Activated T-cell treated with anti-CD3 and anti-CD28 coated beads, Interleukin-2, amount 50 U/mL, for 72 hours (primary cell): ENCODE measurements around the gene RASGRF1. TPM values are rescaled to one million over a fixed set of nuclear protein-coding genes. Genes with fewer than 3 reads are reported as not detected.
"Not testable (repeated sequence)": the region's sequence is repeated elsewhere in the genome, so short reads cannot be mapped to it uniquely, and the experiment has no call there.

Experiments
- ATAC-seq, 2 donors: fragments of 150-1000 bp; cut with Tn5 transposase; replicated peaks in 1 of 2; 2 replicates each; pipeline ENCODE4 v1.10.0; 2021; ENCODE audit warnings: moderate library complexity in 2 of 2, mild to moderate bottlenecking in 1 of 2
- DNase-seq, 2 donors: peaks; one replicate each; pipeline ENCODE4 v3.0.0; 2021 to 2022; ENCODE audit warnings: mixed read lengths in 1 of 2
- H3K27ac Mint-ChIP-seq: one replicate; pipeline ENCODE4 v1.8.0; 2022; ENCODE audit warnings: mild to moderate bottlenecking, moderate library complexity, mixed read lengths
- H3K27me3 Mint-ChIP-seq: one replicate; pipeline ENCODE4 v1.8.0; 2022; ENCODE audit warnings: low read depth, mixed read lengths
- H3K36me3 Mint-ChIP-seq, 2 donors: one replicate each; pipeline ENCODE4 v1.8.0; 2022; ENCODE audit warnings: mixed read lengths in 2 of 2, mild to moderate bottlenecking in 1 of 2; ENCODE audit not compliant: insufficient read depth in 2 of 2
- H3K4me1 Mint-ChIP-seq: one replicate; pipeline ENCODE4 v1.8.0; 2022; ENCODE audit warnings: low read depth, mixed read lengths
- H3K4me3 Mint-ChIP-seq, 2 donors: one replicate each; pipeline ENCODE4 v1.8.0; 2022; ENCODE audit warnings: mild to moderate bottlenecking in 2 of 2, mixed read lengths in 2 of 2, moderate library complexity in 2 of 2
- H3K9me3 Mint-ChIP-seq, 2 donors: one replicate each; pipeline ENCODE4 v1.8.0; 2022; ENCODE audit warnings: mixed read lengths in 2 of 2
- total RNA-seq, 2 donors: library from RNA; stranded (reverse); gene quantifications; one replicate each; pipeline ENCODE4 v1.2.3, GENCODE V29; 2022

Gene RASGRF1
- total RNA-seq, 2 donors from 2014 or later, result not detected

GRCh38 chr15:78933823-78934654 is 156.5 kb downstream of the RASGRF1 start:
- peaks cover 8% of the 10 kb centered on the region for H3K27me3 Mint-ChIP-seq
- peaks cover 1 to 2% of the 10 kb centered on the region in 2 donors for H3K36me3 Mint-ChIP-seq
- H3K27ac Mint-ChIP-seq, result no peak overlapping the region
- ATAC-seq (no peak), DNase-seq (no peak)
- peaks cover 23% of the 10 kb centered on the region for H3K4me1 Mint-ChIP-seq
- H3K9me3 Mint-ChIP-seq, result no peaks in the 10 kb centered on the region
- H3K4me3 Mint-ChIP-seq, result no peak overlapping the region

- peaks cover under 1% of the 10 kb centered on the region in 2 donors for H3K36me3 Mint-ChIP-seq
- peaks cover 4% of the 10 kb centered on the region for H3K27me3 Mint-ChIP-seq
These were observed 157.3 kb downstream of the RASGRF1 start for GRCh38 chr15:78933187-78933822.

GRCh38 chr15:78932258-78932808 is 158.2 kb downstream of the RASGRF1 start:
- Mint-ChIP-seq H3K9me3 (no peaks in the 10 kb centered on the region), H3K4me3 (no peak overlapping the region), H3K36me3 (no peaks in the 10 kb centered on the region), H3K27me3 (no peaks in the 10 kb centered on the region), H3K4me1 (peaks cover 6% of the 10 kb centered on the region), H3K27ac (no peak overlapping the region)
- ATAC-seq, result no peak
- no peak for DNase-seq

More at GRCh38 chr15:78933187-78933822, 157.3 kb downstream of the RASGRF1 start:
- DNase-seq (no peak), ATAC-seq (no peak)
- Mint-ChIP-seq H3K4me3 (no peak overlapping the region), H3K4me1 (peaks cover 16% of the 10 kb centered on the region), H3K9me3 (no peaks in the 10 kb centered on the region), H3K27ac (no peak overlapping the region)

GRCh38 chr15:78931439-78932257 is 158.9 kb downstream of the RASGRF1 start:
- Mint-ChIP-seq H3K36me3 (no peaks in the 10 kb centered on the region), H3K4me1 (no peaks in the 10 kb centered on the region), H3K9me3 (no peaks in the 10 kb centered on the region), H3K4me3 (no peak overlapping the region), H3K27ac (no peak overlapping the region), H3K27me3 (no peaks in the 10 kb centered on the region)
- ATAC-seq (peak; percentile 10), DNase-seq (no peak)

- no peak overlapping the region for H3K4me3 Mint-ChIP-seq
- H3K27ac Mint-ChIP-seq, result no peak overlapping the region
- no peaks in the 10 kb centered on the region for H3K27me3 Mint-ChIP-seq
- H3K36me3 Mint-ChIP-seq, result no peaks in the 10 kb centered on the region
- DNase-seq (no peak), ATAC-seq (peak; percentile 12 to 16)
- H3K4me1 Mint-ChIP-seq, result no peaks in the 10 kb centered on the region
- no peaks in the 10 kb centered on the region for H3K9me3 Mint-ChIP-seq
These were observed 159.8 kb downstream of the RASGRF1 start for GRCh38 chr15:78930577-78931388.

- H3K36me3 Mint-ChIP-seq, result no peaks in the 10 kb centered on the region
- no peaks in the 10 kb centered on the region for H3K27me3 Mint-ChIP-seq
- no peak overlapping the region for H3K27ac Mint-ChIP-seq
- no peak for DNase-seq
- no peak for ATAC-seq
- no peak overlapping the region for H3K4me3 Mint-ChIP-seq
- H3K4me1 Mint-ChIP-seq, result no peaks in the 10 kb centered on the region
- H3K9me3 Mint-ChIP-seq, result no peaks in the 10 kb centered on the region
These were observed 160.9 kb downstream of the RASGRF1 start for GRCh38 chr15:78929536-78930264.

- Mint-ChIP-seq H3K27me3 (no peaks in the 10 kb centered on the region), H3K4me1 (no peaks in the 10 kb centered on the region), H3K36me3 (no peaks in the 10 kb centered on the region), H3K9me3 (no peaks in the 10 kb centered on the region), H3K4me3 (no peak overlapping the region), H3K27ac (no peak overlapping the region)
- no peak for ATAC-seq
- no peak for DNase-seq
These were observed 161.9 kb downstream of the RASGRF1 start for GRCh38 chr15:78928616-78929093.

- not testable (repeated sequence) for H3K27me3 Mint-ChIP-seq, H3K4me1 Mint-ChIP-seq, H3K9me3 Mint-ChIP-seq, H3K27ac Mint-ChIP-seq, DNase-seq, ATAC-seq, H3K4me3 Mint-ChIP-seq, H3K36me3 Mint-ChIP-seq
These were observed 162.4 kb downstream of the RASGRF1 start for GRCh38 chr15:78928176-78928575.

- DNase-seq (no peak), ATAC-seq (no peak)
- Mint-ChIP-seq H3K27ac (no peak overlapping the region), H3K36me3 (peaks cover 0 to 2% of the 10 kb centered on the region in 2 donors), H3K9me3 (no peaks in the 10 kb centered on the region), H3K27me3 (no peaks in the 10 kb centered on the region), H3K4me1 (no peaks in the 10 kb centered on the region), H3K4me3 (no peak overlapping the region)
These were observed 163.3 kb downstream of the RASGRF1 start for GRCh38 chr15:78927077-78927790.

GRCh38 chr15:78925956-78926743 is 164.4 kb downstream of the RASGRF1 start:
- no peaks in the 10 kb centered on the region for H3K27me3 Mint-ChIP-seq
- H3K27ac Mint-ChIP-seq, result no peak overlapping the region
- DNase-seq, result no peak
- peaks cover 0 to 9% of the 10 kb centered on the region in 2 donors for H3K36me3 Mint-ChIP-seq
- no peaks in the 10 kb centered on the region for H3K4me1 Mint-ChIP-seq
- no peak overlapping the region for H3K4me3 Mint-ChIP-seq
- no peaks in the 10 kb centered on the region for H3K9me3 Mint-ChIP-seq
- no peak for ATAC-seq
